Retinal pigment epithelial cell (primary cell): Measurements from ENCODE around the gene MED12.

Source experiments
- DNase-seq: peaks from one replicate; pipeline ENCODE4 v3.0.0-alpha.2; 2010; ENCODE audit warnings: low read depth
- H3K4me3 ChIP-seq: 2 replicates; pipeline ENCODE4 v1.5.1; 2011; ENCODE audit warnings: mild to moderate bottlenecking, low read length, control low read depth, moderate library complexity
- TF ChIP-seq, protein P1 (sequence below): conservative IDR thresholded peaks from 2 replicates; pipeline ENCODE4 v1.5.1; 2011; ENCODE audit warnings: low read depth, low read length, control low read depth, inconsistent platforms

MED12 gene

GRCh38 chrX:71107245-71107644, 11.2 kb upstream of the MED12 start:
- H3K4me3 ChIP-seq = no peak overlapping the region
- TF ChIP-seq, protein P1, sequence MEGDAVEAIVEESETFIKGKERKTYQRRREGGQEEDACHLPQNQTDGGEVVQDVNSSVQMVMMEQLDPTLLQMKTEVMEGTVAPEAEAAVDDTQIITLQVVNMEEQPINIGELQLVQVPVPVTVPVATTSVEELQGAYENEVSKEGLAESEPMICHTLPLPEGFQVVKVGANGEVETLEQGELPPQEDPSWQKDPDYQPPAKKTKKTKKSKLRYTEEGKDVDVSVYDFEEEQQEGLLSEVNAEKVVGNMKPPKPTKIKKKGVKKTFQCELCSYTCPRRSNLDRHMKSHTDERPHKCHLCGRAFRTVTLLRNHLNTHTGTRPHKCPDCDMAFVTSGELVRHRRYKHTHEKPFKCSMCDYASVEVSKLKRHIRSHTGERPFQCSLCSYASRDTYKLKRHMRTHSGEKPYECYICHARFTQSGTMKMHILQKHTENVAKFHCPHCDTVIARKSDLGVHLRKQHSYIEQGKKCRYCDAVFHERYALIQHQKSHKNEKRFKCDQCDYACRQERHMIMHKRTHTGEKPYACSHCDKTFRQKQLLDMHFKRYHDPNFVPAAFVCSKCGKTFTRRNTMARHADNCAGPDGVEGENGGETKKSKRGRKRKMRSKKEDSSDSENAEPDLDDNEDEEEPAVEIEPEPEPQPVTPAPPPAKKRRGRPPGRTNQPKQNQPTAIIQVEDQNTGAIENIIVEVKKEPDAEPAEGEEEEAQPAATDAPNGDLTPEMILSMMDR = no peak

DNA sequence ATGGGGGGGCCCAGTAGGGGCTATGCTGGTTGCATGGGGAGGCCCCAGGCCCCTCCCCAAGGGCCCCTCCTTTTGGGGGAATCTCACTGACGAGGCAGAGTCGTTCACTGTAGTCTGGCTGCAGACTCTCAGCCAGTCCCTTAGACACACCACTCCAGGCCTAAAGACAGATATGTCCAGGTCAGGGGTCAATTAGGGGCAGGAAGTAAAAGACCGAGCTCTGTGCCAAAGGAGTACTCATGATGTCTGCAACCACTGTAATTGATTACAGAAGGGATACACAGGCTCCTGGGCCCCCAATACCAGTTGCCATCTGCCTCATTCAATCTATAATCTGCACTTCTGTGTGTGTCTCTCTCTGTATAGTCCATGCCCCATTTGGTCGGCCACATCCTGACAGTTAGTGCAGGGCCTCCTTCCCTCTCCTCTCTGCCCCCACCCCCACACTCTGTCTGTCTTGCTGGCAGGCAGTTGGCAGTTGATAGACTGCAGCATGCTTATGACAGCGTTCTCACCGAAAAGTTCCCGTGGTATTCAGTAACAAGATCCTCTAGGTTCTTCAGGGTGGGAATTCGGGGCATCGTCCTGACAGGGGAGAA, 10.5 kb upstream of the MED12 start:
- TF ChIP-seq, protein P1 = no peak
- H3K4me3 ChIP-seq = no peak overlapping the region
- DNase-seq = no peak

More at GRCh38 chrX:71107245-71107644, 11.2 kb upstream of the MED12 start:
- no peak for DNase-seq

GRCh38 chrX:71109051-71109450, 9.3 kb upstream of the MED12 start:
- DNase-seq = no peak
- no peak overlapping the region for H3K4me3 ChIP-seq
- TF ChIP-seq, protein P1 = no peak

- DNase-seq = no peak
Observed at GRCh38 chrX:71111141-71111843, 7.1 kb upstream of the MED12 start, which contains the start of gene IL2RG. Gene IL2RG (minus strand): TSS chrX:71111577. CDS start chrX:71111539, 38 bp downstream.

GRCh38 chrX:71111921-71112431, 6.4 kb upstream of the MED12 start:
- no peak overlapping the region for H3K4me3 ChIP-seq
- DNase-seq = no peak
- TF ChIP-seq, protein P1 = no peak

More at GRCh38 chrX:71111141-71111843, 7.1 kb upstream of the MED12 start, which contains the start of gene IL2RG:
- H3K4me3 ChIP-seq = no peak within 1 kb of the TSS
- TF ChIP-seq, protein P1 = no peak

DNA sequence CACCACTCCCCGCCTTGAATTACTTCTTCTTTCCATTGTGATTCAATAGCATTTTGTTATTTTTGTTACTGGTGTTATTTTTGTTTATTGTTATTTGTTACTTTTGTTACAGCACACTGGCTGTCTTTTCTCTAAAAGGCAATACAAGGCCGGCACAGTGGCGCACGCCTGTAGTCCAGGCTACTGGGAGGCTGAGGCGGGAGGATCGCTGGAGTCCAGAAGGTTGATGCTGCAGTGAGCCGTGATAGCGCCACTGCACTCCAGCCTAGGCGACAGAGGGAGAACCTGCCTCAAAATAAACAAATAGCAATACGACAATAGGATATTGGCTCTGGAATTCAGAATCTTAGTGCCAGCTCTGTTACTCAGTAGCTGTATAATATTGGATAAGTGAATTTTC, 1.0 kb upstream of the MED12 start:
- no peak overlapping the region for H3K4me3 ChIP-seq
- TF ChIP-seq, protein P1 = no peak
- DNase-seq = no peak
